ENCODE measurements around the gene RRH.
A peak's percentile ranks its signal among the peaks of the same experiment; 100 is the strongest.

RRH gene

GRCh38 chr4:109816082-109816442, 11.7 kb upstream of the RRH start:
- no peak for DNase-seq (ENCODE audit: low read depth)
- TF ChIP-seq CTCF (conservative IDR thresholded peaks at IDR 0.05; ENCODE audit: control insufficient read depth, insufficient read depth, low read depth, low read length) = no peak
- H3K4me3 ChIP-seq (ENCODE audit: control insufficient read depth, low read depth, low read length) = peak overlapping the region; percentile 99

- H3K4me3 ChIP-seq (ENCODE audit: control insufficient read depth, low read depth, low read length) = peak overlapping the region; percentile 99
- DNase-seq (ENCODE audit: low read depth) = no peak
- TF ChIP-seq CTCF (conservative IDR thresholded peaks at IDR 0.05; ENCODE audit: control insufficient read depth, insufficient read depth, low read depth, low read length) = no peak
Observed at GRCh38 chr4:109816894-109817293, 10.9 kb upstream of the RRH start.

- no peak for TF ChIP-seq CTCF (conservative IDR thresholded peaks at IDR 0.05; ENCODE audit: control insufficient read depth, insufficient read depth, low read depth, low read length)
- no peak for DNase-seq (ENCODE audit: low read depth)
- H3K4me3 ChIP-seq (ENCODE audit: control insufficient read depth, low read depth, low read length) = no peak overlapping the region
Observed at GRCh38 chr4:109818268-109818667, 9.5 kb upstream of the RRH start.

- no peak for TF ChIP-seq CTCF (conservative IDR thresholded peaks at IDR 0.05; ENCODE audit: control insufficient read depth, insufficient read depth, low read depth, low read length)
- no peak overlapping the region for H3K4me3 ChIP-seq (ENCODE audit: control insufficient read depth, low read depth, low read length)
- DNase-seq (ENCODE audit: low read depth) = peak; percentile 9
Observed at GRCh38 chr4:109820563-109820962, 7.2 kb upstream of the RRH start.

GRCh38 chr4:109821185-109821584, 6.6 kb upstream of the RRH start:
- DNase-seq (ENCODE audit: low read depth) = no peak
- no peak for TF ChIP-seq CTCF (conservative IDR thresholded peaks at IDR 0.05; ENCODE audit: control insufficient read depth, insufficient read depth, low read depth, low read length)
- no peak overlapping the region for H3K4me3 ChIP-seq (ENCODE audit: control insufficient read depth, low read depth, low read length)

GRCh38 chr4:109826719-109827118, 1.1 kb upstream of the RRH start:
- TF ChIP-seq CTCF (conservative IDR thresholded peaks at IDR 0.05; ENCODE audit: control insufficient read depth, insufficient read depth, low read depth, low read length) = peak; percentile 53
- H3K4me3 ChIP-seq (ENCODE audit: control insufficient read depth, low read depth, low read length) = no peak overlapping the region
- peak; percentile 39 for DNase-seq (ENCODE audit: low read depth)

- TF ChIP-seq CTCF (conservative IDR thresholded peaks at IDR 0.05; ENCODE audit: control insufficient read depth, insufficient read depth, low read depth, low read length) = no peak
- H3K4me3 ChIP-seq (ENCODE audit: control insufficient read depth, low read depth, low read length) = no peak overlapping the region
- DNase-seq (ENCODE audit: low read depth) = no peak
Observed at GRCh38 chr4:109833756-109834155, 6.0 kb downstream of the RRH start.

All from fibroblast of mammary gland (primary cell).